HL-60 (cell line): ENCODE results near the gene ECEL1.

Experiments
- CTCF ChIP-seq: IDR thresholded peaks from one replicate; pipeline ENCODE4 v1.5.1; 2011; ENCODE audit warnings: low read length, control low read depth, inconsistent platforms; ENCODE audit not compliant: insufficient read depth
- GABPA ChIP-seq: IDR thresholded peaks from 2 replicates; pipeline ENCODE4 v1.6.1; 2012; ENCODE audit warnings: low read depth
- POLR2AphosphoS5 ChIP-seq: IDR thresholded peaks from 2 replicates; pipeline ENCODE4 v1.6.1; 2012; ENCODE audit warnings: low read depth
- REST ChIP-seq: IDR thresholded peaks from 2 replicates; pipeline ENCODE4 v1.6.1; 2012; ENCODE audit warnings: low read depth; ENCODE audit not compliant: insufficient replicate concordance

GRCh38 chr2:232529806-232530547 is 42.3 kb upstream of the ECEL1 start:
- no peak for TF ChIP-seq POLR2AphosphoS5
- TF ChIP-seq CTCF, result no peak
- no peak for TF ChIP-seq REST
- TF ChIP-seq GABPA, result no peak
